H1 (cell line): ENCODE data around the gene APOA1. TPM values are rescaled to one million over a fixed set of nuclear protein-coding genes. Genes with fewer than 3 reads are reported as not detected.

Experiments
- CHD1 ChIP-seq: IDR thresholded peaks from 2 replicates; pipeline ENCODE4 v1.6.1; 2012; ENCODE audit warnings: low read depth, low read length, improper control_type of control experiment
- CREB1 ChIP-seq: IDR thresholded peaks from 2 replicates; pipeline ENCODE4 v1.6.1; 2012; ENCODE audit warnings: inconsistent platforms
- GTF2F1 ChIP-seq: IDR thresholded peaks from 2 replicates; pipeline ENCODE4 v1.6.1; 2012; ENCODE audit warnings: low read depth, low read length, improper control_type of control experiment, borderline replicate concordance
- JUND ChIP-seq: IDR thresholded peaks from 2 replicates; pipeline ENCODE4 v1.6.1; 2011; ENCODE audit warnings: mild to moderate bottlenecking, improper control_type of control experiment, low read length
- RAD21 ChIP-seq, 2 experiments: IDR thresholded peaks in 1 of 2; conservative IDR thresholded peaks in 1 of 2; 2 replicates each; pipeline ENCODE4 v1.6.1; 2011; ENCODE audit warnings: low read depth in 2 of 2, low read length in 2 of 2, improper control_type of control experiment in 1 of 2, inconsistent platforms in 1 of 2, mild to moderate bottlenecking in 1 of 2, moderate library complexity in 1 of 2
- RBBP5 ChIP-seq: IDR thresholded peaks from 2 replicates; pipeline ENCODE4 v1.7.1; 2012; ENCODE audit warnings: low read depth, mild to moderate bottlenecking, inconsistent platforms, low read length, moderate library complexity, borderline replicate concordance
- SRF ChIP-seq: IDR thresholded peaks from 2 replicates; pipeline ENCODE4 v1.6.1; 2011; ENCODE audit warnings: mild to moderate bottlenecking, low read depth, low read length, moderate library complexity
- TAF1 ChIP-seq: IDR thresholded peaks from 2 replicates; pipeline ENCODE4 v1.6.1; 2011; ENCODE audit warnings: mild to moderate bottlenecking, low read depth, low read length
- TCF12 ChIP-seq: IDR thresholded peaks from 2 replicates; pipeline ENCODE4 v1.6.1; 2011; ENCODE audit warnings: low read depth, mild to moderate bottlenecking, low read length
- YY1 ChIP-seq: IDR thresholded peaks from 2 replicates; pipeline ENCODE4 v1.6.1; 2011; ENCODE audit warnings: low read depth, mild to moderate bottlenecking, low read length
- polyA plus RNA-seq, 7 experiments: library from polyadenylated mRNA; depleted of rRNA in 3 of 7; stranded (reverse) in 5 of 7; unstranded in 2 of 7; fragments of >200 nt in 5 of 7; fragments of 200-250 nt in 2 of 7; gene quantifications; 1 replicate in 5 of 7; 2 replicates in 1 of 7; 4 replicates in 1 of 7; pipeline versions ENCODE4 v1.2.1 to v1.2.3, GENCODE V29; 2011 to 2013; ENCODE audit warnings: missing spikeins in 2 of 7, mixed read lengths in 2 of 7
- total RNA-seq: library from RNA; stranded (reverse); fragmentation: NEBNext Ultra II Directional; extraction: Animal tissue kit (Norgen Biotek cat#: 25700); gene quantifications from 2 replicates; pipeline ENCODE4 v1.2.1, GENCODE V29; 2021
- TF ChIP-seq, protein P1 (sequence below): fragments of 300-600 bp; sonication (generic); IDR thresholded peaks from 2 replicates; pipeline ENCODE4 v1.7.1; 2012; ENCODE audit warnings: low read length, moderate library complexity, mild to moderate bottlenecking, inconsistent platforms; ENCODE audit not compliant: insufficient replicate concordance

Gene APOA1
- total and polyA plus RNA-seq, 2 of the 8 experiments (the other 6 are each of a cell fraction or from before 2014, with no cell fraction given) = 0.80 TPM; not detected in 1

DNA sequence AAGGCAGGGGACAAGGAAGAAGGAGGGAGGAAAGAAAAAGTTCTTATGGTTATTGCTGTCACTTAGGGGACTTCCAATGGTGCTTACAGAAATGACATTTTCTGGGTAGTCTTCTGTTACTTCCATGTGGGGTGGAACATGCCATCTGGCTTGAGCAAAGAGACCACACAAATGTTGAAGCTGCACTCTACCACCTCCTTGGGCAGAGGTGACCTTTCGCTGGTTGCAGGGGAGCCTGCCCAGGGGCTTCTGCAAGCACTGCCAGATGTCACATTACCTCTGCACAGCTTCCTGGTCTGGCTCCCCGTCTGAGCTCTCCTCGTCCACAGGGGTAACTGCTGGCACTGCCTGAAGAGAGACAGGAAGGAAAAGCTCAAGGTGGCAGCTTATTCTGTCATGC is 32.6 kb upstream of the APOA1 start (continued):
- TF ChIP-seq, protein P1, sequence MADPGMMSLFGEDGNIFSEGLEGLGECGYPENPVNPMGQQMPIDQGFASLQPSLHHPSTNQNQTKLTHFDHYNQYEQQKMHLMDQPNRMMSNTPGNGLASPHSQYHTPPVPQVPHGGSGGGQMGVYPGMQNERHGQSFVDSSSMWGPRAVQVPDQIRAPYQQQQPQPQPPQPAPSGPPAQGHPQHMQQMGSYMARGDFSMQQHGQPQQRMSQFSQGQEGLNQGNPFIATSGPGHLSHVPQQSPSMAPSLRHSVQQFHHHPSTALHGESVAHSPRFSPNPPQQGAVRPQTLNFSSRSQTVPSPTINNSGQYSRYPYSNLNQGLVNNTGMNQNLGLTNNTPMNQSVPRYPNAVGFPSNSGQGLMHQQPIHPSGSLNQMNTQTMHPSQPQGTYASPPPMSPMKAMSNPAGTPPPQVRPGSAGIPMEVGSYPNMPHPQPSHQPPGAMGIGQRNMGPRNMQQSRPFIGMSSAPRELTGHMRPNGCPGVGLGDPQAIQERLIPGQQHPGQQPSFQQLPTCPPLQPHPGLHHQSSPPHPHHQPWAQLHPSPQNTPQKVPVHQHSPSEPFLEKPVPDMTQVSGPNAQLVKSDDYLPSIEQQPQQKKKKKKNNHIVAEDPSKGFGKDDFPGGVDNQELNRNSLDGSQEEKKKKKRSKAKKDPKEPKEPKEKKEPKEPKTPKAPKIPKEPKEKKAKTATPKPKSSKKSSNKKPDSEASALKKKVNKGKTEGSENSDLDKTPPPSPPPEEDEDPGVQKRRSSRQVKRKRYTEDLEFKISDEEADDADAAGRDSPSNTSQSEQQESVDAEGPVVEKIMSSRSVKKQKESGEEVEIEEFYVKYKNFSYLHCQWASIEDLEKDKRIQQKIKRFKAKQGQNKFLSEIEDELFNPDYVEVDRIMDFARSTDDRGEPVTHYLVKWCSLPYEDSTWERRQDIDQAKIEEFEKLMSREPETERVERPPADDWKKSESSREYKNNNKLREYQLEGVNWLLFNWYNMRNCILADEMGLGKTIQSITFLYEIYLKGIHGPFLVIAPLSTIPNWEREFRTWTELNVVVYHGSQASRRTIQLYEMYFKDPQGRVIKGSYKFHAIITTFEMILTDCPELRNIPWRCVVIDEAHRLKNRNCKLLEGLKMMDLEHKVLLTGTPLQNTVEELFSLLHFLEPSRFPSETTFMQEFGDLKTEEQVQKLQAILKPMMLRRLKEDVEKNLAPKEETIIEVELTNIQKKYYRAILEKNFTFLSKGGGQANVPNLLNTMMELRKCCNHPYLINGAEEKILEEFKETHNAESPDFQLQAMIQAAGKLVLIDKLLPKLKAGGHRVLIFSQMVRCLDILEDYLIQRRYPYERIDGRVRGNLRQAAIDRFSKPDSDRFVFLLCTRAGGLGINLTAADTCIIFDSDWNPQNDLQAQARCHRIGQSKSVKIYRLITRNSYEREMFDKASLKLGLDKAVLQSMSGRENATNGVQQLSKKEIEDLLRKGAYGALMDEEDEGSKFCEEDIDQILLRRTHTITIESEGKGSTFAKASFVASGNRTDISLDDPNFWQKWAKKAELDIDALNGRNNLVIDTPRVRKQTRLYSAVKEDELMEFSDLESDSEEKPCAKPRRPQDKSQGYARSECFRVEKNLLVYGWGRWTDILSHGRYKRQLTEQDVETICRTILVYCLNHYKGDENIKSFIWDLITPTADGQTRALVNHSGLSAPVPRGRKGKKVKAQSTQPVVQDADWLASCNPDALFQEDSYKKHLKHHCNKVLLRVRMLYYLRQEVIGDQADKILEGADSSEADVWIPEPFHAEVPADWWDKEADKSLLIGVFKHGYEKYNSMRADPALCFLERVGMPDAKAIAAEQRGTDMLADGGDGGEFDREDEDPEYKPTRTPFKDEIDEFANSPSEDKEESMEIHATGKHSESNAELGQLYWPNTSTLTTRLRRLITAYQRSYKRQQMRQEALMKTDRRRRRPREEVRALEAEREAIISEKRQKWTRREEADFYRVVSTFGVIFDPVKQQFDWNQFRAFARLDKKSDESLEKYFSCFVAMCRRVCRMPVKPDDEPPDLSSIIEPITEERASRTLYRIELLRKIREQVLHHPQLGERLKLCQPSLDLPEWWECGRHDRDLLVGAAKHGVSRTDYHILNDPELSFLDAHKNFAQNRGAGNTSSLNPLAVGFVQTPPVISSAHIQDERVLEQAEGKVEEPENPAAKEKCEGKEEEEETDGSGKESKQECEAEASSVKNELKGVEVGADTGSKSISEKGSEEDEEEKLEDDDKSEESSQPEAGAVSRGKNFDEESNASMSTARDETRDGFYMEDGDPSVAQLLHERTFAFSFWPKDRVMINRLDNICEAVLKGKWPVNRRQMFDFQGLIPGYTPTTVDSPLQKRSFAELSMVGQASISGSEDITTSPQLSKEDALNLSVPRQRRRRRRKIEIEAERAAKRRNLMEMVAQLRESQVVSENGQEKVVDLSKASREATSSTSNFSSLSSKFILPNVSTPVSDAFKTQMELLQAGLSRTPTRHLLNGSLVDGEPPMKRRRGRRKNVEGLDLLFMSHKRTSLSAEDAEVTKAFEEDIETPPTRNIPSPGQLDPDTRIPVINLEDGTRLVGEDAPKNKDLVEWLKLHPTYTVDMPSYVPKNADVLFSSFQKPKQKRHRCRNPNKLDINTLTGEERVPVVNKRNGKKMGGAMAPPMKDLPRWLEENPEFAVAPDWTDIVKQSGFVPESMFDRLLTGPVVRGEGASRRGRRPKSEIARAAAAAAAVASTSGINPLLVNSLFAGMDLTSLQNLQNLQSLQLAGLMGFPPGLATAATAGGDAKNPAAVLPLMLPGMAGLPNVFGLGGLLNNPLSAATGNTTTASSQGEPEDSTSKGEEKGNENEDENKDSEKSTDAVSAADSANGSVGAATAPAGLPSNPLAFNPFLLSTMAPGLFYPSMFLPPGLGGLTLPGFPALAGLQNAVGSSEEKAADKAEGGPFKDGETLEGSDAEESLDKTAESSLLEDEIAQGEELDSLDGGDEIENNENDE = no peak
- TF ChIP-seq TCF12 (no peak), SRF (no peak), CHD1 (no peak), JUND (no peak), RAD21 (IDR thresholded peaks at IDR 0.05 in 1 of 2, conservative IDR thresholded peaks at IDR 0.05 in 1 of 2; ENCODE audit: low read depth in 2 of 2, low read length in 2 of 2) (no peak), CREB1 (no peak), TAF1 (no peak), GTF2F1 (no peak), YY1 (no peak), RBBP5 (no peak)
- TF ChIP-seq, all 59 proteins: peak for 0
